Lung (tissue), 12 donors: ENCODE results near the gene EFL1. TPM values are rescaled to one million over a fixed set of nuclear protein-coding genes. Genes with fewer than 3 reads are reported as not detected.

Experiments
- ATAC-seq: fragments of 200-7000 bp; cut with Tn5 transposase; one replicate; pipeline ENCODE4 v1.9.1; 2020; ENCODE audit warnings: moderate number of reproducible peaks; ENCODE audit not compliant: insufficient read depth, low FRiP score
- DNase-seq, 3 donors: peaks; one replicate each; pipeline ENCODE4 v3.0.0-alpha.2; 2013 to 2017
- H3K27ac ChIP-seq, 2 donors: one replicate each; pipeline ENCODE4 v1.5.1; 2013; ENCODE audit warnings: mild to moderate bottlenecking in 2 of 2, moderate library complexity in 2 of 2, control low read depth in 1 of 2, inconsistent platforms in 1 of 2, low read depth in 1 of 2, low read length in 1 of 2
- H3K27me3 ChIP-seq, 3 donors: one replicate each; pipeline ENCODE4 v1.5.1; 2013; ENCODE audit warnings: low read length in 2 of 3; ENCODE audit not compliant: control insufficient read depth in 3 of 3, insufficient read depth in 3 of 3
- H3K36me3 ChIP-seq, 4 donors: one replicate each; pipeline ENCODE4 v1.5.1; 2013; ENCODE audit warnings: low read length in 4 of 4, mild to moderate bottlenecking in 1 of 4, moderate library complexity in 1 of 4; ENCODE audit not compliant: control insufficient read depth in 4 of 4, insufficient read depth in 4 of 4
- H3K4me1 ChIP-seq, 5 donors: one replicate each; pipeline ENCODE4 v1.5.1; 2013; ENCODE audit warnings: low read length in 5 of 5, mild to moderate bottlenecking in 2 of 5, moderate library complexity in 1 of 5; ENCODE audit not compliant: control insufficient read depth in 5 of 5, insufficient read depth in 5 of 5
- H3K4me3 ChIP-seq: one replicate; pipeline ENCODE4 v1.5.1; 2013; ENCODE audit warnings: mild to moderate bottlenecking, control low read depth, moderate library complexity
- H3K9ac ChIP-seq, 2 donors: one replicate each; pipeline ENCODE4 v1.5.1; 2013; ENCODE audit warnings: low read length in 2 of 2, control low read depth in 1 of 2; ENCODE audit not compliant: insufficient read depth in 1 of 2
- H3K9me3 ChIP-seq, 4 donors: one replicate each; pipeline ENCODE4 v1.5.1; 2013; ENCODE audit warnings: low read length in 3 of 4, mild to moderate bottlenecking in 1 of 4, moderate library complexity in 1 of 4; ENCODE audit not compliant: control insufficient read depth in 4 of 4, insufficient read depth in 3 of 4
- WGBS, 2 donors: extraction: QIAGEN DNeasy Blood & Tissue Kit; methylation state at CpG; one replicate each; pipeline ENCODE4 v1.1.7; 2013; 5-methylcytosine and 5-hydroxymethylcytosine counted together
- polyA plus RNA-seq, 2 donors: library from polyadenylated mRNA; stranded (reverse); fragments of 200-250 nt; gene quantifications; one replicate each; pipeline ENCODE4 v1.2.1, GENCODE V29; 2013
- total RNA-seq, 2 donors: library from RNA; depleted of rRNA in 1 of 2; stranded (reverse); fragments of >200 nt in 1 of 2; gene quantifications; one replicate each; pipeline ENCODE4 v1.2.1, GENCODE V29; 2014 to 2021
- TF ChIP-seq, protein P1 (sequence below): IDR thresholded peaks from 2 replicates; pipeline ENCODE4 v1.5.1; 2012; ENCODE audit warnings: mild to moderate bottlenecking; ENCODE audit errors: control extremely low read depth, extremely low read depth
- donor health status: control.
- donor health status: control.
- donor health status: Bipolar disorder and iron deficiency.
- donor health status: healthy.
- donor health status: DM: yes; HTN: yes; CAD: no.

EFL1 gene
- total and polyA plus RNA-seq, 4 donors: 4.1 to 22.9 (median 11.5) TPM

DNA sequence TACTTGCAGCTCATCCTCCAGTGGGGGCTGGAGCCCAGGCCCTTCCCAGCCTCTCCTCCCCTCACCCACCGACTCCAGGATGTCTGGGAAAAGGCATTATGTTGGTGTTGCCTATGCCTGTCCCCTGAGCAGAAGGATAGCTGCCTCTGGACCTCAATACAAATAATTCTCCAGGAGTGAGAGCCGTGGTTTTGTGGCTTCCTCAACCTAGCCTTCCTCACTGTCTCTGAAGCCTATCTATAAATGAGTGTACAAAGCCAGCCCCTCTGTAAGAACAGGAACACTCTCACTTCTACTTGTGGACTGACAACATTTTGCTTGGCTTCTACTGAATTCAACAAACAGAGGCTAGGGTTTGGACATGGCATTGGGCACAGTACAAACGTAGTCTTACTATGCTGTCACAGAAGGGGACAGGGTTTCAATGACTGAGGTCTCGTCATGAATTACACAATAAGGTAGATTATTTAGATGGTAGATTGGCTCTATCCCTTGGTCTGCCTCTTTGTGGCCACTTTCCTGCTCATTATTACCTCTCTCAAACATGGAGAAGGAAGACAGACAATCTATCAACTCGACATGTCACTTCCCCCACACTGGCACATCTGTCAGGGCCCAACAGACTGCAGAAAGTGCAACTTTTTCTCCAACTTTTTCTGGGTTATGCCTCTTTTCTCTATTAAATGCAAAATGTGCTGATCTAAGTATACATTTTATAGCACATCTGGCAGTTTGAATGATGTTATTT is 134.0 kb downstream of the EFL1 start:
- Histone ChIP-seq H3K4me1 (peaks cover 0 to 17% (median 6%) of the 10 kb centered on the region in 5 donors), H3K9me3 (no peaks in the 10 kb centered on the region), H3K4me3 (no peak overlapping the region), H3K9ac (peak overlapping the region in 1 of 2 donors; percentile 0), H3K36me3 (peaks cover 0 to 12% (median 4%) of the 10 kb centered on the region in 4 donors), H3K27ac (no peak overlapping the region), H3K27me3 (no peaks in the 10 kb centered on the region)
- DNase-seq: no peak
- TF ChIP-seq, protein P1, sequence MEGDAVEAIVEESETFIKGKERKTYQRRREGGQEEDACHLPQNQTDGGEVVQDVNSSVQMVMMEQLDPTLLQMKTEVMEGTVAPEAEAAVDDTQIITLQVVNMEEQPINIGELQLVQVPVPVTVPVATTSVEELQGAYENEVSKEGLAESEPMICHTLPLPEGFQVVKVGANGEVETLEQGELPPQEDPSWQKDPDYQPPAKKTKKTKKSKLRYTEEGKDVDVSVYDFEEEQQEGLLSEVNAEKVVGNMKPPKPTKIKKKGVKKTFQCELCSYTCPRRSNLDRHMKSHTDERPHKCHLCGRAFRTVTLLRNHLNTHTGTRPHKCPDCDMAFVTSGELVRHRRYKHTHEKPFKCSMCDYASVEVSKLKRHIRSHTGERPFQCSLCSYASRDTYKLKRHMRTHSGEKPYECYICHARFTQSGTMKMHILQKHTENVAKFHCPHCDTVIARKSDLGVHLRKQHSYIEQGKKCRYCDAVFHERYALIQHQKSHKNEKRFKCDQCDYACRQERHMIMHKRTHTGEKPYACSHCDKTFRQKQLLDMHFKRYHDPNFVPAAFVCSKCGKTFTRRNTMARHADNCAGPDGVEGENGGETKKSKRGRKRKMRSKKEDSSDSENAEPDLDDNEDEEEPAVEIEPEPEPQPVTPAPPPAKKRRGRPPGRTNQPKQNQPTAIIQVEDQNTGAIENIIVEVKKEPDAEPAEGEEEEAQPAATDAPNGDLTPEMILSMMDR: no peak
- WGBS, 2 donors: 32 to 60% methylated on average over 5 of the region's 5 CpGs
- ATAC-seq: no peak

DNA sequence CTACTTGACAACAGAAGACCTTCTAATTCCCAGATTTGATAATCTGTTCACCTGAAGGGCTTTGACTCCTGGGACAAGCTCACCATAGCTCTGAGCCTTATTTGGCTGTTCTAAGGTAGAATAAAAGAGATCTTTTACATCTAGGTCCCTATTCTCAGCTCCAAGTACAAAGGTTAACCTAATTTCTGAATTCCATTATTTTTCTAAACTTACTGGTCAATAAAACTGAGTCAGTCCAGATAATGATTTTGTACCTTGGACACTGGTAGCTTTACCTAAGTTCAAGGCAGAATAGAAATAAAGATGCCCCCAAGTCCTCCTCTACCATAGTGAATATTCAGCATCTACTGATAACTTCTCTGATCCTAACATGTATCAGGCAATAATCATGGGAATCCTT is 135.0 kb downstream of the EFL1 start:
- TF ChIP-seq, protein P1: no peak
- no peak overlapping the region for H3K9ac ChIP-seq
- no peak overlapping the region for H3K4me3 ChIP-seq
- H3K27me3 ChIP-seq: no peaks in the 10 kb centered on the region
- no peak for ATAC-seq
- DNase-seq: no peak
- no peaks in the 10 kb centered on the region for H3K9me3 ChIP-seq
- no peak overlapping the region for H3K27ac ChIP-seq
- H3K4me1 ChIP-seq: peaks cover 0 to 17% (median 6%) of the 10 kb centered on the region in 5 donors
- H3K36me3 ChIP-seq: peaks cover 0 to 10% (median 3%) of the 10 kb centered on the region in 4 donors

DNA sequence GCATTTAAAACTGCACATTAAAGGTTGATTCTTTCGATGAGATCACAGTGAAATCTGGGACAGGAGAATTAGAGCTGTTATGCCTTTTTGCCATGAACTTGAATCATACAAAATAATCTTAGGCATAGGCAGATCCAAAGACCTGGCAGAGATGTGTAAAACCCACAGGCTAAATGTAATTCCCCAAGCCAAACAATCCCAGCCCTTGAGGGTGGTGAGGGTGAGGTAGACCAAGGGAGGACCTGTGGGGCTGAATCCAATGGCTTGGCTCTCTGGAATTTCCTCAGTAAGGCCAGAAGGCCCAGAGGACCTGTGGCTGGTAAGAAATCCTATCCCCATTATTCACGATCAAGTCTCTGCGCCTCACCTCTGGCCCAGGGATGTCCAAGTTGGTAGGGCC is 136.2 kb downstream of the EFL1 start:
- no peak for DNase-seq
- Histone ChIP-seq H3K9ac (no peak overlapping the region), H3K27me3 (no peaks in the 10 kb centered on the region), H3K4me3 (no peak overlapping the region), H3K4me1 (peaks cover 0 to 17% (median 6%) of the 10 kb centered on the region in 5 donors), H3K9me3 (no peaks in the 10 kb centered on the region), H3K27ac (no peak overlapping the region), H3K36me3 (peaks cover 0 to 7% (median 2%) of the 10 kb centered on the region in 4 donors)
- 96 to 99% methylated on average over 3 of the region's 3 CpGs for WGBS, 2 donors
- TF ChIP-seq, protein P1: no peak
- ATAC-seq: no peak
